ENCODE results near the gene CDK18. TPM values are rescaled to one million over a fixed set of nuclear protein-coding genes. Genes with fewer than 3 reads are reported as not detected.

The CDK18 gene
- total and polyA plus RNA-seq, 10 of the 15 experiments (the other 5 are each of a cell fraction or from before 2014, with no cell fraction given), result 0.13 to 4.4 (median 0.52) TPM; not detected in 2

GRCh38 chr1:205505791-205506190 lies 1.3 kb downstream of the CDK18 start:
- Histone ChIP-seq H3K27ac (ENCODE audit: control insufficient read depth, insufficient read depth) (no peak overlapping the region), H4K20me1 (ENCODE audit: control insufficient read depth, insufficient read depth) (no peaks in the 10 kb centered on the region), H2AFZ (ENCODE audit: control insufficient read depth, low read depth, low read length) (no peak overlapping the region), H3K27me3 (replicated peaks in 1 of 2; ENCODE audit: control insufficient read depth in 2 of 2, insufficient read depth in 2 of 2, low read length in 1 of 2) (peaks cover 0 to 5% of the 10 kb centered on the region in 2 experiments; a peak in 3 of 4 replicates), H3K36me3 (ENCODE audit: control insufficient read depth in 2 of 2, insufficient read depth in 2 of 2, low read length in 1 of 2) (no peaks in the 10 kb centered on the region), H3K4me2 (ENCODE audit: control insufficient read depth, insufficient read depth) (no peak overlapping the region), H3K9ac (ENCODE audit: control insufficient read depth, insufficient read depth, low read length) (no peak overlapping the region), H3K9me3 (replicated peaks; ENCODE audit: control insufficient read depth, insufficient read depth, low read length) (no peaks in the 10 kb centered on the region), H3K79me2 (ENCODE audit: control insufficient read depth, insufficient read depth, low read length) (no peaks in the 10 kb centered on the region), H3K4me1 (ENCODE audit: control insufficient read depth, insufficient read depth, low read length) (0 out of 2 replicates have a peak, but pooled peaks cover 4% of the 10 kb centered on the region), H3K4me3 (no peak overlapping the region)
- ATAC-seq (no peak), DNase-seq (ENCODE audit: low read depth, low spot score) (no peak), FAIRE-seq (no peak)
- no TSS peak for BruUV-seq (replicated peaks)
- no peak for TF ChIP-seq NRF1 (conservative IDR thresholded peaks at IDR 0.05; ENCODE audit: low read depth, low read length)
- no peak for TF ChIP-seq SP1 (IDR thresholded peaks at IDR 0.05; ENCODE audit: low read depth, low read length)
- TF ChIP-seq BMI1 (IDR thresholded peaks at IDR 0.05; ENCODE audit: borderline replicate concordance), result no peak
- TF ChIP-seq SMC3 (IDR thresholded peaks at IDR 0.05; ENCODE audit: borderline replicate concordance, low read length), result no peak
- no peak for TF ChIP-seq EZH2 (IDR thresholded peaks at IDR 0.05; ENCODE audit: borderline replicate concordance, control insufficient read depth, low read depth, low read length)
- no peak for TF ChIP-seq NR2F1 (conservative IDR thresholded peaks at IDR 0.05)
- no peak for TF ChIP-seq SRF (IDR thresholded peaks at IDR 0.05; ENCODE audit: low read depth in 2 of 2, low read length in 2 of 2)
- intact Hi-C loops (cut with micrococcal nuclease; ENCODE audit: unreplicated experiment) (no loop called here), in situ Hi-C loops (cut with MboI) (no loop called here)
- ChIA-PET RAD21 (ENCODE audit: unreplicated experiment) (interaction anchor here (1.1 to 1.5 kb wide), 2 partner anchors 16 to 170 kb away, joined by 3 read pairs; no protein-coding TSS in a partner anchor), CTCF (interaction anchor here (1.0 to 31.6 kb wide), 4 partner anchors 14 to 169 kb away, joined by 3 to 891 read pairs (median 42); no protein-coding TSS in a partner anchor), SMC1A (ENCODE audit: uncharacterized antibody, unreplicated experiment) (interaction anchor here (1.6 to 6.2 kb wide), 3 partner anchors 17 to 83 kb away, joined by 3 to 32 read pairs (median 17); no protein-coding TSS in a partner anchor), POLR2A (no interaction called here)
- WGBS (ENCODE audit: insufficient coverage, insufficient replicate concordance, low lambda C conversion rate, missing lambda C conversion rate), result 44% methylated on average over 14 of the region's 15 CpGs

All from GM12878 (cell line).